RKO (cell line): ENCODE results near the gene HCN2.
A peak's percentile ranks its signal among the peaks of the same experiment; 100 is the strongest.

Experiments used
- DNase-seq: peaks from one replicate; pipeline ENCODE4 v3.0.0-alpha.2; 2016; ENCODE audit warnings: low spot score

The HCN2 gene

DNA sequence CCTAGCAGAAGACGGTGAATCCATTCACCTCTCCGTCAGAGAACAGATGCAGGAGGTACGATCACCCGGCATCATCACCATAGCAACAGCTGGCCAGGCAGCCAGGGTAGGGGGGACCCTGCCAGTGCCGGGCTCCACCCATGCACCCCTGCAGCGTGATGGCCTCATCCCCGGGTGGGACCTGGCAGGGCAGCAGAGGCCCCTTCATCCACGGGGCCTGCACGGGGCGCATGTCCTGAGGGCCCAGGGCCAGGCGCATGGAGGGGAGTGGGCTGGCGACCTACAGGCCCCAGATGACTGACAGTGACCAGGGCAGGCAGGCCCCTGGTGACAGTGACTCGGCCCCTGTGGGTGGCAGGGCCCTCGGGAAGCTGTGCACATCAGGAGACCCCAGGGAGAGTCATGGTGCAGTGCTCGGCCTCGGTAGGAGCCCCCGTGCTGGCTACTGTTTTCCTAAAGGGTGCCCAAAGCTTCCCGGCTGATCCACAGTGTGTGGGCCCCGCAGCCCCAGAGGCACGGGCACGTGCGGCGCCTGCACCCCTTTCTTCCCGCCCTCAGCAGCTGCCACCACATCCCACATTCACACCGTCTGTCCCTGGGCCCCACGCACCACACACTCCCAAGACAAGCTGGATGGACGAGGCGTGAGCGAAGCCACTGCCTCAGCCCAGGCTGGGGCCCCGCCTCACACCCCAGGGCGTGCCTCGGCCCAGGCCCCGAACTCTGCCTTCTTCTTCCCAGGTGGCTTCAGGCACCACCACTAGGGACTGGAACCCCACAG is 68.6 kb downstream of the HCN2 start:
- DNase-seq, result no peak

DNA sequence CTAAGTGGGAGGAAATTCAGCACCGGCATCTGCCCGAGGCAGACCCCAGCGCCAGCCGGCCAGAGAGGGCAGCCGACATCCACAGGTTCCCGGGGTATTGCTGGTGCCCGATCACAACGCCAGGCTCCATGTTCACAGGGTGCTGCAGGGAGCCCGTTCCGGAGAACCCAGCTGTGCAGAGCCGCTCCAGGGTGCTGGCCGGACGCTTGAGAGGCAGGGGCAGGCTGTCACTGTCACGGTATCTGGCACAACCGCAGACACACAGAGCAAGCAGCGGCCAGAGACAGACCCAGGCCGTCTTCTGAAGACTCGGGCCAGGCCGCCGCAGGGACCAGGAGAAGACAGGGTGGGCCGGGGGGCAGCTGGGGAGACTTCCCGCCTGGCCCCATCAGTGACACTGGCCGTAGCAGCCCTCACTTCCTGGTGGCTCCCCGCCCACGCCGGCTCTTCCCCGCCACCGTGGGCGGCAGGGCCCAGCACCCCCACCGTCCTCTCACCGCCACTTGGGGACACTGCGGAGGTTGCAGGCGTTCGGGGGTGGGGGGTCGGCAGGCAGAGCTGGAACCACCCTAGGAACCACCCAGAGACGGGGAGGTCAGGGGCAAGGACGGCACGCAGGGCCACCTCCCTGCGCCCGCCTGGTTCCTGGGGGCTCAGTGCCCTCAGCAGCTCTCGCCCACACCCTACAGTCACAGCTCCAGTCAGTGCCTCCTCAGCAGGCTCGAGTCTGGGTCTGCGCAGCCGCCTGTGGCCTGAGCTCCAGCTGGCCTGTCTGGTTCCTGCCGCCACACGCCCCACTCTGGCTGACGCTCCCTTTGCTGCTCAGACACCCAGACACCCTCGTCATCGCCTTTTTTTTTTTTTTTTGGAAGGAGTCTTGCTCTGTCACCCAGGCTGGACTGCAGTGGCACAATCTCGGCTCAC is 69.5 kb downstream of the HCN2 start:
- no peak for DNase-seq

DNA sequence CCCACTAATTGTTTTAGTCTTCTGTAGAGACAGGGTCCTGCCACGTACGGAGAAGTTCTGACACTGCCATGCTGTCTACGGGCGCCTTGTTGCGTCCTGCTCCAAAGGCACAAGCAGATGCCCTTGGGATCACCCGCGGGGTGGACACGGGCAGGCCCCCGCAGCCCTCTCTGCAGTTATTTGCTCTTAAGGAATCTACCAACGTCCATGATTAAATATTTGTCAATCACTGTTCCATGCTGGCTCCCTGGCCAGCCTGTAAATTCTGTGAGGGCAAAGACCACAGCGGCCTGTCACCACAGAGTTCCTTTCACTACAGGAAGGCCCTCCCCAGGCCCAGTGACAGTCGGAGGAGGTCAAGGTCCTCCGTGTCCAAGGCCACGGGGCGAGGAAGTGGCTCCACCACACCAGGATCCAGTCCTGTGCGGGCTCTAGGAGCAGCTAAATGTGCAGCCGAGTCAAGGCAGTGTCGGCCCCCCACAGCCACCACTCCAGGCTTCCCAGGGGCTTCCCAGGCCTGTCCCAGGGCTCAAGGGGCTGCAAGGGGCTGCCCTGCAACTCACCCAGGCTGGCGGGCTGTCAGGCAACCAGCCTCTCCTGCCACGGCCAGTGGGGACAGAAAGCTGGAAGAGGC is 71.2 kb downstream of the HCN2 start:
- no peak for DNase-seq

DNA sequence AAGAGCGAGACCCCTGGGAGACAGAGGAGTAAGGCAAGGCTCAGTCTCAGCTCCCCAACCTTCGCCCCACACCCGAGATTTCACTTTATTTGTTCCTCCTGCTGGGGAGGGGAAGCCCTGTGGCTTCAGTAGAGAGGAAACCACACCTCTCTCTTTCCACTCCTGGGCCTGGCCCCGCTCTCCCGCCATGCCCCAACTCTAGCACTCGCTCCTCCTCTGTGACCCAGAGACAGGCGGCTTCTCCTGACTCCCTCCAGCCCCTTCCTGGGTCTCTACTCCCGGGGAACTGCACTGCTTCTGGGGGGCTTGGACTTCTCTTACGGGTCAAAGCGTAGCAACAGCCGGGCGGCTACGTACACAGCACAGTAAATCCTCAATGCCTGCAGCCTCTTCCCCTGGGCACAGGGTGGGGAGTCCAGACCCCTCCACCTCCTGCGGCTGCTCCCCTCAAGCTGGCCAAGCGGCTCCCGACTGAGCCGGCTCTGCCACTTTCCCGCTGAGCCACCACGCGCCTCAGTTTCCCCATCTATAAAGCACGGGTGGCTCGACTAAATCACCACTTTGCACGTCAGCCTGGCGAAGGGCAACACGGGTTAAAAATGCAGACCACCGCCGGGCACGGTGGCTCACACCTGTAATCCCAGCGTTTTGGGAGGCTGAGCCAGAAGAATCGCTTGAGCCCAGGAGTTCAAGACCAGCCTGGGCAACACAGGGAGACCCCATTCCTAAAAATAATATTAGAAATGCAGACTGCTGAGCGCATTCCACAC is 71.9 kb downstream of the HCN2 start:
- DNase-seq, result no peak

DNA sequence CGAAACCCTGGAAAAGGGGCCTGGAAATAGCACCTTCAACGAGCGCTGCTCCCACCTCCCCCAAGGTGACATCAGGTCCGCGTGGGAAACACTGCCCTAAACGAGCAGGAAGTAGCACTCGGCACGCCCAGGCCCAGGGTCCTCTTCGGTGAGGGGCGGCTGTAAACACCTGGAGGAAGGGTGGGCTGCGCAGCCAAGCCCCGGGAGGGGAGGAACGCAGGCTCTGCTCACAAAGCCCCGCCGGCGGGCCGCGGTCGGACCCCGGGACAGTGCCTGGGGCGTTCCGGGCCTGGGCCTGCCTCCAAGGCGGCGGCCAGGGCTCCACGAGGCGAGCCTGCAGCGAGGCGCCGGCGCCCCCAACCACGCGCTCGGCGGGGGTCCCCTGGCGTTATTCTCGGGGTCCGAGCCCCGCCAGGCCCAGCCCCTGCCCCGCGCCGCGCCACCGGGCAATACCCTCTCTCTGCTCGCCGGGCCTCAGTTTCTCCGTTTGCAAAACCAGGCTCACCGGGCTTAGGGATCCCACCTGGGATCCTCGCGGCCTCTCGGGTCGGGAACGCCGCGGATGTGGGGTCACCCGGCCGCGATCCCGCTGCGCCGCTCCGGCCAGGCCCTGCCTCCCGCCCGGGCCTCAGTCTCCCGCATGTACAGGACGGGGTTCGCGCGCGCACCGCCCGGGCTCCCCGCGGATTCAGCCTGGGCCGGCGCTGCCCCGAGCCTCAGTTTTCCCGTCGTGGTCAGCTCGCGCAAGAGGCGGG is 72.7 kb downstream of the HCN2 start:
- peak; percentile 61 for DNase-seq

DNA sequence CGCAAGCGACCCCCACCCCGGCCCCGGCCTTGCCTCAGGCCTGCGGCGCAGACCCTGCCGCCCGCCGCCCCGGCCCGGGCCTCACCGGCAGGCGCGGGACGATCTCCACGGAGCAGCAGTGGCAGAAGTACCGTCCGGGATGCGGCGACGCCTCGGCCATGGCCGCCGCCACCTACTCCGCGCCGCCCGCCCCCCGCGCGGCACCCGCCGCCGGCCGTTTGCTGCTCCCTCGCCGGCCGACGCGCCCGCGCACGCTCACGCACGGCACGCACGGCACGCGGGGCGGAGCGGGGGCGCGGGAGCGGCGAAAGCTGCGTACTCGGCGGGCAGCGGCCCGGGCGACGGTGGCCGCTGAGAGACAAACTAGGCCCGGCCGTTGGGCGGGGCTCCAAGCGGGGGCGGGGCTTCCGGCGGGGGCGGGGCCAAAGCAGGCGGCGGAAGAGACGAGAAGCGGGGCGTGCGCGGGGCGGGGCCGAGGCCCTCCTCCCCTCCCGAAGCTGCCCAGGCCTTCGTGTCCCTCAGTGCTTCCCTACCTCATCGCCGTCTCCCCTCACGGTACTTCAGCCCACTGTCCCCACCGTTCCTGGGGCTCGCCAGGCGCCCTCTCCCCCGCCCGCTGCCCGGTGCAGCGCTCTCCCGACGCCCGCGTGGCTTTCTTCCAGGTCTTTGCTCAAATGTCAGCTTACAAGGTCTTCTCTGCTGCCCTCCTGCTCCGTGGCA is 73.4 kb downstream of the HCN2 start, which contains the start of gene RNF126:
TSS of gene RNF126 (minus strand) at position 253 of the 720 bp plus-strand sequence. CDS start at position 160, 93 bp downstream.
- peak; percentile 90 for DNase-seq

DNA sequence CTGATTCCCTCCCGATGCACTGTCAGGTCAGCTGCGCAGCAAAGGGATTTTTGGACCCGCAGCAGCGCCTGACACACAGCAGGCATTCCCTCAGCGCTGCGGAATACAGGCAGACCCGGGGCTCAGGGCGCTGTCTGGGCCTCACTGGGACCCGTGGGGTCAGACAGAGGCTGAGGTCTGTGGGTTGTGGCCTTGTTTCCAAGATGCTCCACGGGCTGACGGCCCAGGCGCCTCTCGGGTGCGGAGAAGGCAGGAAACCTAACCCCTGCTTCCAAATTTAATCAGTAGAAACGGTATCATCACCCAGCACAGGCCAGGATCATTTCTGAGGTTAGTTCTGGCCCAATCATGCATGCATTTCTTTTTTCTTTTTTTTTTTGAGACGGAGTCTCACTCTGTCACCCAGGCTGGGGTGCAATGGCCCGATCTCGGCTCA is 74.0 kb downstream of the HCN2 start:
- no peak for DNase-seq

DNA sequence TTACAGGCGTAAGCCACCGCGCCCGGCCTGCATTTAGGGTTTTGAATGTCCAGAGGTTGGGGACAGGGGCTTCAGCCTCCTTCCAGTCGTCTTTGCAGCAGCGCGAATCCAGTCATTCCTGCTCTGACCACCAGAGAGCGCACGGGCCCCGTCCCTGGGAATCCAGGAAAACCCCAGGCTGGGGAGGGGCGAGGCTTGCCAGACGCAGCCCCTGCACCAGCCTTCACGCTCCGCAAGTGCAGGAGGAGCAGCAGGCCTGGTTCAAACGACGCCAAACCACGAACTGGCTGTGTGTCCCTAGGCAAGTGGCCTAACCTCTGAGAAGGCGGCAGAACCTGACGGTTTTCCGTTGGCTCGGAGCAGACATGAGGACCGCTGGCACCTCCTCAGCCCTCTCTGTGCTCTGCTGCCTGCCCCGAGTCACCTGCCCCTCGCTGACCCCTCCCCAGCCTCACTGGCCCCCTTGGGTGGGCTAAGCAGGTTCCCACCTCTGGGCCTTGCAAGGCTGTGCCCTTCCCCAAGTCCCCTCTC is 75.3 kb downstream of the HCN2 start:
- DNase-seq, result peak; percentile 68
